Stimulated activated CD8-positive, alpha-beta memory T cell treated with anti-CD3 and anti-CD28 coated beads, Interleukin-12 subunit alpha, Interleukin-12 subunit beta, amount 100 ng/mL, for 1 hour (primary cell): ENCODE data around the gene STX19.
A peak's percentile ranks its signal among the peaks of the same experiment; 100 is the strongest.
"Not testable (repeated sequence)": the region's sequence is repeated elsewhere in the genome, so short reads cannot be mapped to it uniquely, and the experiment has no call there.

ENCODE experiments used
- DNase-seq: peaks from one replicate; pipeline ENCODE4 v3.0.0-alpha.2; 2020; ENCODE audit warnings: low read depth

The STX19 gene, protein sequence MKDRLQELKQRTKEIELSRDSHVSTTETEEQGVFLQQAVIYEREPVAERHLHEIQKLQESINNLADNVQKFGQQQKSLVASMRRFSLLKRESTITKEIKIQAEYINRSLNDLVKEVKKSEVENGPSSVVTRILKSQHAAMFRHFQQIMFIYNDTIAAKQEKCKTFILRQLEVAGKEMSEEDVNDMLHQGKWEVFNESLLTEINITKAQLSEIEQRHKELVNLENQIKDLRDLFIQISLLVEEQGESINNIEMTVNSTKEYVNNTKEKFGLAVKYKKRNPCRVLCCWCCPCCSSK

DNA sequence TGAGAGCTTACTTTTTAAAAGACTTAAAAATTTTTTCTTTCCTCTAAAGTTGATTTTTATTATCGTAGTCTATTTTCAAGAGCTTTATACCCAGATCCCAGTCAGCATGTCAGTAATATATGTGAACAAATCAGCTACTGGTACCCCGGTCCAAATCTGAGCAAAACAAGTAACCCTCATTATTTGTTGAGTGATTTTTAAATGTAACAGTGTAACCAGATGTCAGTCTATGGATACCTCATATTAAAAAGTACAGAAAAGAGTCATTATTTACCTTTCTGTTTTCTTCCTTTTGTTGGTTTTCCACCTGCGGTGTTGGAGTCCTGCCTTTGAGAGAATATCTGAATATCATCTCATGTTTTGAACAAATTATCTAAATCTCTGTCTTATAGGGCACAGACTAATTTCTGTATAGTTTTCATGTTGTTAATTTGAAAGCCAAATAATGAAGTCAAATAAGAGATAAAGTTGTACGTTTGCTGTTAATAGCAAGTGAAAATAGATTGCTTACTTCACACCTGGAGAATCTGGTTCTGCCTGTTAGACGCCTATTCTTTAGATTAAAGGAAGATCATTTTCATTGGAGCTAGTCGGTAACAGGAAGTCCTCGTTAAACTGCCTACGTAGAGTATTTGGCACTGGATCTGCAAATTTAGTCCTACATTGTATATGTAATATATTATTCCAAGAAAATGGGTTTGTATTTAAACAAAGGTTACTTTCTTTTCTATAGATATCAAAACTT, at the start of gene STX19:
STX19 (minus strand) TSS at position 505 of the 745 bp plus-strand sequence. CDS start 13,328 bp downstream, outside the sequence.
- no peak for DNase-seq

DNA sequence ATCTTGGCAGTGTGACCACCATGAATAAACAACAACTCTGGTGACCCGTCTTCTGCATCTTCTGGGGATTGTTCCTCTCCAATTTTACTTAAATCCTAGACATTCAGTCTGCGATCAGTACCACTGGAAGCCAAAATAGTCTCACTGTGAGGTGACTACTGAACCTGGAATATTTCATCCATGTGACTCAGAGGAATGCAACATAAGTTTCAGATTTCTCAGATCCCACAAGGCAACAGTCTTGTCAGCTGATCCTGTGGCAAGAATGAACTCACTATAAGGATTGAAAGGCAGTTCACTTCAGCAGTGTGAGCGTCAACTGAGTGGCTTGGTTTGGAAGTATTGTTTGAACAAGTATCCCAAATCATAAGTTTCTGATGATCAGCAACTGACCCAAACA, 47.7 kb upstream of the STX19 start:
- DNase-seq, result no peak

DNA sequence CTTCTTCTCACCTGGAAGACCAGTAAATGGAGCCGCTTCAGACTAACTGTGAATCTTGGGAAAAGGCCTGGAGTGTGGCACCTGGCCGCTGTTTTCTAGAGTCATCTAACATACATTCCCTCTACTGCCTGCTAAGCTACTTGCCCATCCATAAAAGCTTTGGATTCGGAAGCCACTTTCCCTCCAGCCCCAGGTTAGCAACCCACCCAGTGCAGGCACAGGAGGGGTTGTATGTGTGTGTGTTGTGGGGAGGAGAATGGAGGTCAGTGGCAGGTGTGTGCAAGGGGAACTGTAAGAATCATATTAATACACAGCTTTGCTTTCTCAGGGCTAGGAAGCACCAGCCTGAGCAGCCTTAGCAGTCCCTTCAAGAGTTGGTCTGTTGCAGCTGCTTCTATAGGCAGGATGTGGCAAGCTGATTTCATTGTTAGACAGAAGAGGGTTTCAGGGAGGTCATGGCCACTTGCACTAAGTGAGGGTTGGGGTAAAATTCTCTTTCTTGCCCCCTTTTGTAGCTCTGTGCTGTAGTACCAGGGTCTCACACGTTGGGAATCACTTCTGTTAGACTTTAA, 43.4 kb upstream of the STX19 start:
- DNase-seq, result no peak

DNA sequence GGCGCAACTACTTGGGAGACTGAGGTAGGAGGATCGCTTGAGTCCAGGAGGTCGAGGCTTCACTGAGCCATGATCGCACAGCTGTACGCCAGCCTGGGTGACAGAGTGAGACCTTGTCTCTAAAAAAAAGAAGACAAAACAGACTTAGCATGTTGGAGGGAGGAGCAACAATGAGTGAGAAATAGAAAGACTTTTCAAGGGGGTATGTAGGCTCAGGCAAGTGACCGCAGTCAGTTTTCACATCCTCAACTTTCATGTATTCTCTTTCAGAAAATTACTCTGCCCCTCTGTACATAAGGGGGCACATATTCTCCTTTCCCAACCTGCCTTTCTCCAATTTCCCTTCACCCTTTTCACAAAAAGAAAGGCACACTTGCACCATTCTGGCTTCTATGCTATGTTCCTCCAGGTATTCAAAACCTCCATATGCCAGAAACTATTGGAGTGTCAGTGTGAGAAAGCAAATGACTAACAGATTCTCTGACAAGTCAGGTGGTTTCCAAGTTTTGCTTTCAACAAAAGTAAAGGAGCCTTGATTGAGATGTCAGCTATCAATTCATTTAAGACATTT, 42.0 kb upstream of the STX19 start:
- DNase-seq, result no peak

DNA sequence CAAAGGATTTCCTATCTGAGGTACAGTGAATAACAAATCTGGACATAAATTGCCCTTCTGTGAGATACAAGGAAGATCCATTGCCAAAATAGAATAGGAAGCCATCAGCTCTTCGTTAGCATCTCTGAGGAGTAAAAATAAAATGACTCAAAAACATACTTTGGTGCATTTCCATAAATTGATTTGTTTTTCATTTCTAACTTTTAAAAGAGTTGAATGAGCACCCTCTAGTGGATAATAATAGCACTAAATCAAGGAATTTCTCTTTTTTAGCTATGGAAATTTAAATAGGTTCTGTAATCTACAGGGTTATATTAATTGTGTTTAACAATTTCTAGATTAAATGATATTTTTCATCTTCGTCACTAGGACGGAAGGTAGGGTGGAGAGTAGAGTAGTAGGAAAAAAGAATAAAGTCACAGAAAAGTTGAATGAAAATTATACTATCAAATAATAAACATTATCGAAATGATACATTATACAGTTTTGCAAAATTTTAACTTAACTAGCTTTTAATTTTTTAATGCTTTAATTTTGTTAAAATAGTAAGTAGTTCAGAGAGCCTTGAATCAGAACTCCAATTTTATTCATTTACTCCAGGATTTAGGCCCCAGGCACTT, 40.9 kb upstream of the STX19 start:
- no peak for DNase-seq

DNA sequence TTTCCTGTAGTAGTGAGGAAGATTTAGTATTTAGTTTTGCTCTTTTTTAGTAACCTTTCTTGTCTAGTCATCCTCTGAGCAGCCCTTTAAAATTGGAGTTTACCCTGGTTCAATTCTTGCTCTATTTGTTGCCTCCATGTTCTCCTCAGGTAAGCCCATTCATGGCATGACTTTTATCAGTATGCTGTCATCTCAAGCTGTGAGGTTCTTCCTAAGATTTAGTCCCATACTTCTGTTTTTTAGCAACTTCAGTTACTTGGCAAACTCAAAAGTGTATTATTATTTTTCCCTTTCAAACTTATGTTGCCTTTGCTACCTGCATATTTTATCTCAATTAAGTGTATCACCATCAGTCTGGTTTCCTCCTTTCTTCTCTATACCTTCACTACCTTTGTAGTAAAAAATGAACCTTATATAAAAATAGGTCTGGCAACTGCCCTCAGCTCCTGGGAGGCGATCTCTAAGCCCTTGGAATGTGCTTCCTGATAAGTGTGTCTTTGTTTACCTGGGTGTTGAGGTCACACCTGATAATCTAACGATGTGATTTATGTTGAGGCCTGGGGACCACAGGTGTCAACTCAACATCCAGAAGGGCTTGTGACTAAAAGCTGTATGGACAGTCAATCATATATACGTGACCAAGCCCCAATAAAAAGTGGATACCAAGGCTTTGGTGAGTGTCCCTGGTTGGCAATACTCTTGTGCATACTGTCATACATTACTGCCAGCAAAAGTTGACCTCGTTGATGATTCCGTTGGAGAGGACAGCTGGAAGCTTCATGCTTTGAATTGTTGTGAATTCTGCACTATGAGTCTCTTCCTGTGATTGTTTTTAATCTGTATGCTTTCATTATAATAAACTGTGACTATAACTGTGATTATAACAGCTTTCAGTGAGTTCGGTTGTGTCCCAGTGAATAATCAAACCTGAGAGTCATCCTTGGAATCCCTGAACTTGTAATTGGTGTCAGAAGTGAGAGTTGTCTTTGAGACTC, 38.4 kb upstream of the STX19 start:
- DNase-seq, result no peak

DNA sequence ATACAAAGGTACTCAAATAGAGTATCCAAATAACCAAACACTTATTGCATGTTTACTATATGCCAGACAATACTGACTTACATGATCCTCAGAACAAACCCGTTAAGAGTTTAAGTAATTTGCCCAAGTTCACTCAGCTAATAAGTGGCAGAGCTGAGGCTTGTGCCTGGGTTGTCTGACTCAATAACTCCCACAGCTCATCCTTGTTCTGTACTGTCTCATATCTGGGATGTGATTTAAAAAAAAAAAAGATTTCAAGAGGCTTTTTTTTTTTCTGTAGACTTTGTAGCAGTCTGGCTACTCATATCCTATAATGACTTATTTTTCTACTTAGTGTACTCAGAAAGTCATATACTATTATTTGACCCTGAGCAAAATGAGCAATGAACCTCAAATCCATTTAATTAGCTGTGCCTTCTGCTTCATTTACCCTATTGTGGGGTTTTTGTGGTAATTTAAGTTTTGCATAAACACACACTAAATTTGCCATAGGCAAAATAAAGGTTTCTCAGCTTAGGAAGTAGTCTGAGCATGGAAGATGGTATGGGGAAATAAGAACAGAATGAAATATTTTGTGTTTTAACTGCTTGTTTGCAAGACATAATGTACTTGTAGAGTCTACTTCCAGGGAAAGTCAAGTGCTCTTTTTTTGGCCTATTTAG, 37.6 kb upstream of the STX19 start:
- no peak for DNase-seq

DNA sequence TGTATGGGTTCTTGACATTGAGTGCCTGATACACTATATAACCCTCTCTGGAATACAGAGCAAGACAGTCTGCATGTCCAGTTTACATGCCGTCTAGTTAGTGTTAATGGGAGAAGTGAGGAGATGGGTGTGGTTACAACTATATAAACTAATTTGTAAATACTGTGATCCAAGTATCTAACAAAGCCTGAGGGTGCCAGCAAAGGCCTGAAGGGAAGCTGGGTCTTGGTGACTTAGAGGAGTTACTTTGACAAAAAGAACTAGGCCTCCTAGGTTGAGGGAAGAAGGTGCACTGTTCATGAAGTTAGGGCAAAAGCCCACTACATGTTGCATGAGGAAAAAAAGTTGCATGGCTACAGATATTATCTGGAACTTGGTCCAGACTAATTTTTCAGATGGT, 36.7 kb upstream of the STX19 start:
- no peak for DNase-seq

DNA sequence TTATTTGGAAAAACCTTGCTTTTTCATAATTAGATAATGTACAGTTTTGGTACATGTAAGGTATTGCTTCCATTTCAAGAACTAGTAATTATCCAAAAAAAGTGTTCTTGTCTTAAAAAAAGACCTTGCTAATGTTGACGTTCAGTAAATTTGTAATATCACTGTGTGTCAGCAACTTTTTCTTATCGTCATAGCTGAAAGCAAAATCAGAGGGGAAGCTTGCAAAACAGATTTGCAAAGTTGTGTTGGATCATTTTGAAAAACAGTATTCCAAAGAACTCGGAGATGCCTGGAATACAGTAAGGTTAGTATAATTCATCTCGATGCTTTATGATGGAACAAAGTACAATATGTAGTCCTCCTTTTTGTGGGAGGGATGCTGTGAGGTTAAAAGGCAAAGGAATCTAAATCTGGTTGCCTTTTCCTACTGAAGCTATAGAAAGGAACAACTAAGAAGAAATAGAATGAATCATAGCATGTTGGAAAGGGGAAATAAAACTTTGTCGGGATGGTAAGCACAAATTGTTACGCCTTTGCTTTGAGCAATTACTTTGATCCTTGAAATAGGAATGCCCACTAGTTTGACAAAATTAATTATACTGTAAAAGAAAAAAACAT, 36.0 kb upstream of the STX19 start:
- no peak for DNase-seq

DNA sequence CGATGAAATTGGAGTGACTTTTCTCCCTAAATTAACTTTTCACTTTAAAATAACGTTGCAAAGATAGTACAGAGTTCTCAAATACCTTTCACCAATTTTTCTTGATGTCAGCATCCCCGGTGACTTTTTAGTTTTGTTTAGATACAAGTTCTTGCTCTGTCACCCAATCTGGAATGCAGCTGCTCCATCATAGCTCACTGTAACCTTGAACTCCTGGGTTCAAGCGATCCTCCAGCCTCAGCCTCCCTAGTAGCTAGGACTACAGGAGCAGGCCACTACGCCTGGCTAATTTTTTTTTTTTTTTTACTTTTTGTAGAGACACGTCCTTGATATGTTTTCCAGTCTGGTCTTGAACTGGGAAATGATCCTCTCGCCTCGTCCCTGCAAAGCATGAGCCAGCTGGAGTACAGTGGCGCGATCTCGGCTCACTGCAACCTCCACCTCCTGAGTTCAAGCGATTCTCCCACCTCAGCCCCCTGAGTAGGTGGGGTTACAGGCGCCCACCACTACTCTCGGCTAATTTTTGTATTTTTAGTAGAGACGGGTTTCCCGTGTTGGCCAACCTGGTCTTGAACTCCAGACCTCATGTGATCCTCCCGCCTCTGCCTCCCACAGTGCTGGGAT, 35.2 kb upstream of the STX19 start:
- no peak for DNase-seq

DNA sequence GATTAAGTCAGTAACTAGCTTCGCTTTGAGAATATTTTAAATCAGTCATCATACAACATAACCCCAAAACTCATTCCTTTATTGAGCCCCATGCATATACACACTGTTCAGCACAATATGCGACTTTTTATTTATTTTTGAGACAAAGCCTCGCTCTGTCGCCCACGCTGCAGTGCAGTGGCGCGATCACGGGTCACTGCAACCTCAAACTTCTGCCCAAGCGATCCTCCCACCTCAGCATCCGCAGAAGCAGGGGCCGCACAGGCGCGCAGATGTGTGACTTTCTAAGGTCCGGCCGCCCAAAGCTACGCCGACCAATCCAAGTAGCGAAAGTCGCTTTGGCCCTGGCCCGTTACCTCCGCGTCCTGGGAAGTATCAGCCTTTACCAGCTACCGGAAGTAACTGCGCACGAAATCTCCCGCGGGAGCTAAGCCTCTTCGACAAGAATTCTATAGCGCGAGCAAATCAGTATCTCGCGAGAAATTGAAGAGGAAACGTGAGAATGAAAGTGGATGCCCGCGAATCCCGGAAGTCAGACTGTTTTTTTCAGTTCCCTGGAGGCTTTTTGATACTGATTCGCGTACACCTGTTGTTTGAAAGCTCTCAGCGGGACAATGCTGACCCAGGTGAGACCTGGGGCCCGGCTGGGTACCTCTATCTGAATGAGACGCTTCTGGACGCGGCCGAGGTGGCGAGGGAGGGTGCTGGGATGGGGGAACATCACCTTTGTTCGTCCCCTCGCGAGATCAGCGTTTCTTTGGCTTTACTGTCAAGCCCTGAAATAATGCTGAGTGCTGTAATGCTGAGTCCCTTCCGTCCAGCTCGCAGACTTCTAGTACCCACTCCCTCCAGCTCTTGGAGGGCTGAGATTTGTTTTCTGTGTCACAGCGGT, 34.4 kb upstream of the STX19 start, which contains the start of the genes DHFR2 and NSUN3:
DHFR2 (minus strand) TSS at position 404 of the 892 bp plus-strand sequence. CDS start 1,405 bp downstream, outside the sequence.
NSUN3 (plus strand) TSS at position 549 of the 892 bp plus-strand sequence; CDS start at position 615, 66 bp downstream.
- DNase-seq, result peak; percentile 70

DNA sequence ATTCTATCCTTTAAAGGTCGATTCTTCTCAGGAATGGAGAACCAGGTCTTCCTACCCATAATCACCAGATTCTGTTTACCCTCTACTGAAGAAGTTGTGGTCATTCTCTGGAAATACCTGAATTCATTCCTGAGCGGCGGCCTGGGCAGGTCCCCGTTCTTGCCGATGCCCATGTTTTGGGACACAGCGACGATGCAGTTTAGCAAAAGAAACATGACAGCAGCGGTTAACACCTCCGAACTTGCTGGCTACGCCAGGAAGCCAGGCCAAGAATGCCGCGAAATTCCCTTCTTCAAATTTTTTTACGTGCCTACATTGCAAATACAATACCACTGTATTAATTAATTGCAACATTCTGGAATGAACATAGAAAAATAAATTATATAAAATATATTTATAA, 32.9 kb upstream of the STX19 start:
- no peak for DNase-seq

DNA sequence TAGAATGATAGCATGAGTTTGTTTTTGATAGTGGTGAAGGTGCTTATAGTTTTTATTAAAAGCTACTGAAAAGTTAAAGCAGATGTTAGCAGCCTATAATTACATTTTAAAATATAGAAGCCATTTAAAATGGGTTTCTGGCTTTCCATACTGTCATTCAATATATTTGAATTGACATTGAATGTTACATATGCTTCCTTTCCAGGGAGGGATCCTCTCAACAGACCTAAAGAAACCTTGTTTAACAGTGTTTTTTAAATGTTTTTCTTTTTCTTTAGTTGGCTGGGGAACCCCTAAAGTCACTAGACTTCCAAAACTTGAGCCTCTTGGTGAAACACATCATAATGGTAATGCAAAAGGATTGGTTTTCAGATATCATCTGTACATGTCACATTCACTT, 22.1 kb upstream of the STX19 start:
- no peak for DNase-seq

DNA sequence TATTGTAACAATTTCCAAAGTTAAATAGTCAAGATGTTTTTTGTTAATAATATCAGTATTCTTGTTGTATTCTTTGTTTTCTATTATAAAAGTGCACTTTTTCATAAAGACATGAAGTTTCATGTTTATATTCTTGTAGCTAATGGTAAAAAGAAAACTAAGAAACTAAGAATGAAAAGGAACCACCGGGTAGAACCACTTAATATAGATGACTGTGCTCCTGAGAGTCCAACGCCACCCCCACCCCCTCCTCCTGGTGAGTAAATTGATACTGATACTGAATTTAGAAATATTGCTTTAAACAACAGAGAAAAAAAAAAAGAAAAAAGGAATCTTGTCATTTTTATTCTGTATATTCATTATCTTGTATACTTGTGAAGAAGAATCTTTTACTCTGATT, 20.9 kb upstream of the STX19 start:
- no peak for DNase-seq

DNA sequence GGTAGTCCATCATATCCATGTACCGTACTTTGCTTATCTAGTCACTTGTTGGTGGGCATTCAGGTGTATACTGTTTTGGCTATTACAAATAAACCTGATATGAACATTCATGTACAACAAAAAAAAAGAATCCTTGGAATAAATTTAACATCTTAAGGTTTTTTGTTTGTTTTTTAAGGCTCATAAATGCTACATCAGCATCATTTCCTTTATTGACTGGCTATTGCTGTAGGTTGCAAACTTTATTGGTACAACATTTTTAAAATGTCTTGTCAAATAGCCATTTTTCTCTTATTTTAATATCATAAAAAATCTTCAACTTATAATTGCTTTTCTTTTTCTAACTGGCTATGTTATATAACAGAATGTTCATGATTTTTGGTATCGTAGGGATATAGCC, 18.1 kb upstream of the STX19 start:
- DNase-seq, result no peak

DNA sequence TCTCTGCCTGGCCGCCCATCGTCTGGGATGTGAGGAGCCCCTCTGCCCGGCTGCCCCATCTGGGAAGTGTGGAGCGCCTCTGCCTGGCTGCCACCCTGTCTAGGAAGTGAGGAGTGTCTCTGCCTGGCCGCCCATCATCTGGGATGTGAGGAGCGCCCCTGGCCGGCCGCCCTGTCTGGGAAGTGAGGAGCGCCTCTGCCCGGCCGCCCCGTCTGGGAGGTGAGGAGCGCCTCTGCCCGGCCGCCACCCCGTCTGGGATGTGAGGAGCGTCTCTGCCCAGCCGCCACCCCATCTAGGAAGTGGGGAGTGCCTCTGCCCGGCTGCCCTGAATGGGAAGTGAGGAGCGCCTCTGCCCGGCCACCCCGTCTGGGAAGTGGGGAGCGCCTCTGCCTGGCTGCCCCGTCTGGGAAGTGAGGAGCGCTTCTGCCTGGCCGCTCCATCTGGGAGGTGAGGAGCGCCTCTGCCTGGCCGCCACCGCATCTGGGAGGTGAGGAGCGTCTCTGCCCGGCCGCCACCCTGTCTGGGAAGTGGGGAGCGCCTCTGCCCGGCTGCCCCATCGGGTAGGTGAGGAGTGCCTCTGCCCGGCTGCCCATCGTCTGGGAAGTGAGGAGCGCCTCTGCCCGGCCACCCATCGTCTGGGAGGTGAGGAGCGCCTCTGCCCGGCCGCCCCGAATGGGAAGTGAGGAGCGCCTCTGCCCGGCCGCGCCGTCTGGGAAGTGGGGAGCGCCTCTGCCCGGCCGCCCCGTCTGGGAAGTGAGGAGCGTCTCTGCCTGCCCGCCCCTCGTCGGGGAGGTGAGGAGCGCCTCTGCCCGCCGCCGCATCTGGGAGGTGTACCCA, 15.9 kb upstream of the STX19 start:
- DNase-seq, result not testable (repeated sequence)

DNA sequence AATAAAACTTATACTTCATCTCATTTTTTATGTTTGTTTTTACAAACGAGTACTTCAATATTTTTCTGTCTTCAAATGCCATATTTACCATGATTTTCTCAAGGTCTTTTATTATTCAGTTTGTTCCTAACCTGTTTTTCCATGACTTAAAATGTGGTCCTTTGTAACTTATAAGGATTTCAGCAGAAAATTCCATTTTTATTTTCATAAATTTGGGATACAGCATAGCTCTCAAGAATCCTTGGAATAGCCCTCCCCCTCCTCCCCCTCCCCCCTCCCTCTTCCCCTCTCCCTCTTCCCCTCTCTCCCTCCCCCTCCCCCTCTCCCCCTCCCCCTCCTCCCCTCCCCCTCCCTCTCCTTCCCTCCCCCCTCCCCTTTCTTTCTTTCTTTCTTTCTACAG, 14.9 kb upstream of the STX19 start:
- no peak for DNase-seq
